Right renal pelvis (tissue), 4 donors: Measurements from ENCODE around the gene RRN3. TPM values are rescaled to one million over a fixed set of nuclear protein-coding genes. Genes with fewer than 3 reads are reported as not detected.
"Not testable (repeated sequence)": the region's sequence is repeated elsewhere in the genome, so short reads cannot be mapped to it uniquely, and the experiment has no call there.

ENCODE experiments used
- DNase-seq, 4 donors: peaks; one replicate each; pipeline ENCODE4 v3.0.0-alpha.2; 2013; ENCODE audit warnings: low read depth in 4 of 4, low spot score in 3 of 4, missing footprints in 1 of 4
- polyA plus RNA-seq, 4 donors: library from polyadenylated mRNA; unstranded; fragments of 120-200 nt; gene quantifications; one replicate each; pipeline ENCODE4 v1.2.1, GENCODE V29; 2013; ENCODE audit not compliant: insufficient read length in 4 of 4

RRN3 gene
- 10 to 100 TPM; 36.8 to 46.5 (median 41.9) TPM for polyA plus RNA-seq

GRCh38 chr16:15093955-15094827 lies at the start of gene RRN3:
Gene RRN3 (minus strand): TSS chr16:15094272. CDS start chr16:15094233, 39 bp downstream.
- DNase-seq, result peak; percentile 80 to 84 (median 82)

- DNase-seq, result not testable (repeated sequence)
These were observed 49.6 kb upstream of the RRN3 start for GRCh38 chr16:15143601-15144091.

DNA sequence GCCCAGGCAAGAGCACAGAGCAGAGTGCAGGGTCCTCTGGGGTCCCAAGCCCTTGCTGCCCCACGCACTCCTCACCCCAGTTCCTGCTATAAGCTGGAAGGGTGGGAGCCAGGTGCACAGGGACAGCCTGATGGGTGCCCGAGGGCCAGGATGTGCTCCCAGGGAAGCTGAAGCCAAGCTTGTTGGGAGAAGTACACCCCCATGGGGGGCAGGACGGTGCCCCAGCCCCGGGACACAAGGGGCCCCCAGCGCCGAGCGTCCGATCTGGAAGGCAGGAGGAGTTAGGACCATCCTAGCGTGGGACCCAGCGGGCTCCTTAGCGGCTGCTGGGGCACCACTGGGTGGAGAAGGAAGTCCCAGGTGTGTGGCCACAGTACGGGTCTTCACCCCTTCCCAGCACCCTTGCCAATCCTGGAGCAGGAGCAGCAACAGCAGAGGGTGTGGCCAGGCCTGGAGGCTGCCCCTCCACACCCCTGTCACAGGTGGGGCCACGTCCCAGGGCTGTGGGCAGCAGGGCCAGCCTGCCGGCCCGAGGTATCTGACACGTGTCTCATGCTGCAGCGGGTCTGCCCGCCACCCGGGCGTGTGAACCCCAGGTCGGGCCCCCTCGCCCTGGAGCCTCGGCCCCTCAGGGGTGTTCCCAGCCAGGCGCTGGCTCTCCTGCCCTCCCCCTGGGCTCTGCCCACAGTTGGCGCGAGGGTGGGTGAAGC lies 49.0 kb upstream of the RRN3 start:
- DNase-seq, result not testable (repeated sequence)

DNA sequence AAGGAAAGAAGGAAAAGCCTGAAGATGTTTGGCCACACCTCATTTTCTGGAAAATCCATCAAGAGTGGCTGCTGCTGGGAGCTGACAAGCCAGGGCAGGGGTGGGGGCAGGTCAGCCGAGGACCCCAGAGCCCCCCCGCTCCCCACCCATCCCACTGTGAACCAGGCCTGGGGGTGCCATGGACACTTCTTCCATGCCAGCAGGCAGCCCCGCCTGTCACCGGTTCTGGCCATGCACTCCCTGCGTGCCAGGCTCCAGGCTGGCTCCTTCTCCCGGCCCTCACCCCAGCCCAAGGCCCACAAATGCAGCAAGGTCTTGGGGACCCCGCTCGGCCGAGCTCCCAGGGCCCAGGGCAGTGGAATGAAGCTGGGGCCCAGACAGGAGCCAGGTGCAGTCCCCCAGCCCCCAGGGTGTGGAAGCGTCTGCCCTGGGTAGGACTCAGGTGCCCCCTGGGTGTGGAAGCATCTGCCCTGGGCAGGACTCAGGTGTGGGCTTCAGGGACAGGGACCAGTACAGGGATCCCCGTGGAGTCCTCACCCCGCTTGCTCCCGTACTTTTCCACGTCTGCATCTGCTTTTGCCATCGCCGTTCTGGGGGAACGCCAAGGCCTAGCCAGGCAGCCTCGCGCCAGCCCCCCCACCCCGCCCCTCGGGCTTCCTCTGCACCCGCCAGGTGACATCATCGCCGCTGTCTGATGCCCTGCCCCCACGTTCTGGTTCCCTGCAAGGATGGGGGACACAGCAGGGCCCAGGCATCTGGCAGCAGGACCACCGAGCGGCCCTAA lies 48.2 kb upstream of the RRN3 start:
- DNase-seq, result not testable (repeated sequence)

GRCh38 chr16:15141586-15141985 lies 47.5 kb upstream of the RRN3 start:
- DNase-seq, result no peak

DNA sequence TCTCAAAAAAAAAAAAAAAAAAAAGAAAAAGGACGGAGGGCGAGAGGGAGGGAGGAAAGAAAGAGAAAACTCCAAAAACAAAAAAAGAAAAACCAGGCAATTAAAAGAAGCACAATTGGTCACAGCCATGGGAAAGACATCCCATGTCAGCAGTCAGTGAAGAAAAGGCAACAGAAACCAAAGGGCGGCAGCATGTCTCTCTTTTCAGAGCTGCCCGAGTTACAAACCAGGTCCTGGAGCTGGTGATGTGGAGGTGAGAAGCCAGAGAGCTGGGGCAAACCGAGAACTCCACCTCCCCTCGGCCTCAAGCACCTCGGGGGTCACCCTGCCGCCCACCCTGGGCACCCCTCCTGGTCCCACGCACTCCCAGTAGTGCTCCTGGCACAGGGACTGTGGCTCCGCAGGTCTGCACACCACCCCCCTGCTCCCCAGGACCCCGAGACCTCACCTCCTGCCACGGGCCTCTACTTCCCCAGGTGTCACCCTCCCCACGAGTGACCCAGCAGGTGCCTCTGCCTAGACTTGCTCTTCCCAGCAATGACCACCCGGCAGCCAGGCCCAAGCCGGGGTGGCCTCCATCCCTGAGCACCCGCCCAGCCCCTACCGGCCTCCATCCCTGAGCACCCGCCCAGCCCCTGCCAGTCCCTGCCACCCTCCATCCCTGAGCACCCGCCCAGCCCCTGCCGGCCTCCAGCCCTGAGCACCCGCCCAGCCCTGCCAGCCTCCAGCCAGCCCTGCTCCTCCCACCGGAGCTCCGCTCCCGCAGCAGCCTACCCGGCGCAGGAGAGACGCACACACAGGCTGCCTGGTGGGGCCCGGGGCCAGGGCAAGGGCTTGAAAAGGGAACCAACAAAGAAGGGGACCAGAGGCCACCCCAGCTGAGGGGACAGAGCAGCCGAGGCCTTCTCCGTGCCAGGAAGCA lies 46.6 kb upstream of the RRN3 start:
- not testable (repeated sequence) for DNase-seq

GRCh38 chr16:15137514-15137913 lies 43.4 kb upstream of the RRN3 start:
- not testable (repeated sequence) for DNase-seq

DNA sequence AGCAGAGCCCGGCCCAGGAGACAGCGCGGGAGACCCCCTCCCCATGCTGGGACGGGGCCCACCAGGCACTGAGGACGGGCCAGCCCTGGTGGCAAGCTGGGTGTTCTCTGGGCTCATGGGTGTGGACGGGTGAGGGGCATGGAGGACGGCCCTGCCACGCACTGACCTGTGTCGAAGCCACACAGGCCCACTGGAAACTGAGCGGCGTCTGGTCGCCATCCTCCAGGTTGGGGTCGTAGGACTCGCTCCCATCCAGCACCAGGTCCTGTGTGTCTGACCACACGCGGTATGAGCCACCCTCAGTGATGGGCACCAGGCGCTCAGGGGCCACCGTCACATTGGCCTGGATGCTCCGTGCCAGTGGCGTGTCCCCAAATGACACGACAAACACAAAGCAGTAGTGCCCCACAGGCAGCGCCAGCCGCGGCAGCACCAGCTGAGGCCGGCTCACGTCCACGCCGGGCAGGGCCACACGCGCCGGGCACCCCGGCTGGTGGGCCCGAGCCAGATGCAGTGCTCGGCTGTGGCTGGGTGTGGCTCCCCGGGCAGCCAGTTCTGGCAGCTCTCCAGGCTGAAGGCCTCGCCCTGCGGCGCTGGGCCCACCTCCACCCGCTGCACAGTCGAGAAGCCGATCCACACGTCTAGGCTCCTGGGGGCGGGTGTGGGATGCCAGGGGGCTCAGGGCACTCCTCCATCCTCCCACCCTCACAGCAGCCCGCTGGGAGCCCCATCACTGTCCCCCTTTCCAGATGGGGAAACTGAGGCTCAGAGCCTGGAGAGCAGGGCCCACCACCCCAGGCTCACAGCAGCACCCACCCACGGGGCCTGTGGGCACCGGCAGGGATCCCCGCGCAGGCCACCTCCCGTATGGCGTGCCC lies 41.6 kb upstream of the RRN3 start:
- not testable (repeated sequence) for DNase-seq

- DNase-seq, result not testable (repeated sequence)
These were observed 40.8 kb upstream of the RRN3 start for GRCh38 chr16:15134752-15135482.

GRCh38 chr16:15133554-15133953 lies 39.5 kb upstream of the RRN3 start:
- DNase-seq, result not testable (repeated sequence)

GRCh38 chr16:15132719-15133428 lies 38.8 kb upstream of the RRN3 start:
- DNase-seq, result not testable (repeated sequence)

GRCh38 chr16:15130943-15131700 lies 37.0 kb upstream of the RRN3 start:
- not testable (repeated sequence) for DNase-seq

GRCh38 chr16:15130256-15130932 lies 36.3 kb upstream of the RRN3 start:
- DNase-seq, result not testable (repeated sequence)

GRCh38 chr16:15127641-15128425 lies 33.8 kb upstream of the RRN3 start:
- not testable (repeated sequence) for DNase-seq

- DNase-seq, result not testable (repeated sequence)
These were observed 6.4 kb upstream of the RRN3 start for GRCh38 chr16:15100372-15100987.
